ENCODE measurements around the gene MEP1B.

The MEP1B gene

DNA sequence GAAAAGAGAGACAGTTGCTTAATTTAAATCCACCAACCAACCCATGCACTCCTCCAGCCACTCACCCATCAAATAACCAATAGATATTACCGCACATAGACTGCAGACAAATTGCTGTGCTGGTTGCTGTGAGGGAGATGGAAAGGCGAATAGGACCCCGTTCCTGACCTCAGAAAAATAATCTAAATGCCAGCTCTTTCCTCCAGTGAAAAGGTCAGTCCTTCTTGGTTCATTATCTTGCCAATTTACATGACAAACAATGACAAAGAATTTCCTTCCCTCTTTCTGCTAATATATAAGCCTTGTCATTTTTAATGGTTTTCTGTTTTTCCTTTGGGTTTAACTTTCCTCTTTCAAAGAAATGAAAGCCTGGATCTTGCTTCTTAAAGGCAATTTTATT lies 61.6 kb downstream of the MEP1B start:
- Histone ChIP-seq H3K36me3 (ENCODE audit: insufficient read depth, low read length) (no peaks in the 10 kb centered on the region), H3K4me3 (no peak overlapping the region), H3K9ac (ENCODE audit: insufficient read length) (no peak overlapping the region), H3K27ac (no peak overlapping the region), H3K9me3 (ENCODE audit: low read depth, low read length) (no peaks in the 10 kb centered on the region)
- TF ChIP-seq FOXP2 (optimal IDR thresholded peaks at IDR 0.05; ENCODE audit: control extremely low read depth, extremely low read length, insufficient read depth) = no peak
- no peak for TF ChIP-seq POLR2AphosphoS5 (IDR thresholded peaks at IDR 0.05; ENCODE audit: borderline replicate concordance, low read depth, low read length)
- no peak for DNase-seq (ENCODE audit: low read depth, low spot score)

DNA sequence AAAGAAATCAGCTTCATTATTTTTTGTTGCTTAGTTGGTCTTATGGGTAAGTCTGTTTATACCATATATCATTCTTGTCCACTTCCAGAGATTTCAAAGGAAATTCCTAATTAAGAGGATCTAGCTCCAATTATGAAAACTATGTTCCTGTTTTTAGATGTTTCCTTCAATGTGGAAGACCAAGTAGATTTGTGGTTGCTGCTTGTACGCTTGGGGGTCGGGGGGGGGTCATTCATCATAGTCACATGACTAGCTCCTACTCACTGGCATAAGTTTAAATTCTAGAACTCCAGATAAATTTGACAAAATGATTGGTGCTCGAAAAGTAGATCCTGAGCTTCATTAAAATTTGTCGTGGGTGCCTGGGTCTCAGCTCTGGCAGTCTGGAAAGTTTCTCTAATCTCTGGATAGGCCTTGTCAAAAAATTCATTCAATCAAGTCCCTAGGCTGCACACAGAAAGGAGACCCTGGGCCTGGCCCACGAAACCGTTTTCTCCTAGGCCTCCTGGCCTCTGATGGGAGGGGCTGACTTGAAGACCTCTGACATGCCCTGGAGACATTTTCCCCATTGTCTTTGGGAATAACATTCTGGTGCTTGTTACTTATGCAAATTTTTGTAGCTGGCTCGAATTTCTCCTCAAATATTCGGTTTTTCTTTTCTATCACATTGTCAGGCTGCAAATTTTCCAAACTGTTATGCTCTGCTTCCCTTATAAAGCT lies 62.5 kb downstream of the MEP1B start:
- Histone ChIP-seq H3K4me3 (no peak overlapping the region), H3K9ac (ENCODE audit: insufficient read length) (no peak overlapping the region), H3K36me3 (ENCODE audit: insufficient read depth, low read length) (no peaks in the 10 kb centered on the region), H3K9me3 (ENCODE audit: low read depth, low read length) (no peaks in the 10 kb centered on the region), H3K27ac (no peak overlapping the region)
- no peak for TF ChIP-seq EZH2 (IDR thresholded peaks at IDR 0.05)
- DNase-seq (ENCODE audit: low read depth, low spot score) = no peak

DNA sequence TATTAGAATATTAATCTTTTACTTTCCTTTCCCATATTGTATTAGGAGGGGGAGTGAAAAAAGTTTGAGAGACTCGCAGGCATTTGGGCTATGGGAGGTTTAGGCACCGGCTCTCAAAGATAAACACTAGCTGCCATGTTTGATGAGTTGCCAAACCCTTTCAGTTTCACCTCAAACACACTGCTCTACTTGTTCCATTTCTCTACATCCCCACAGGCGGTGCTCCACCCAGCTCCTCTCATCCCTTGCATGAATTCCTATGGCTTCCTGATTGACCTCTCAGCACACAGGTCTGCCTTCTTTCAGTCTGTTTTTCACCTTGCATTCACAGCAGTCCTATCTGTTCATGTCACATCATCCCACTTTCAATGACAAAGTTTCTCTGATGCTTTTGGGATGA lies 65.7 kb downstream of the MEP1B start:
- TF ChIP-seq POLR2AphosphoS5 (IDR thresholded peaks at IDR 0.05; ENCODE audit: borderline replicate concordance, low read depth, low read length) (no peak), EZH2 (IDR thresholded peaks at IDR 0.05) (no peak), FOXP2 (optimal IDR thresholded peaks at IDR 0.05; ENCODE audit: control extremely low read depth, extremely low read length, insufficient read depth) (no peak)
- H3K9ac ChIP-seq (ENCODE audit: insufficient read length) = no peak overlapping the region

DNA sequence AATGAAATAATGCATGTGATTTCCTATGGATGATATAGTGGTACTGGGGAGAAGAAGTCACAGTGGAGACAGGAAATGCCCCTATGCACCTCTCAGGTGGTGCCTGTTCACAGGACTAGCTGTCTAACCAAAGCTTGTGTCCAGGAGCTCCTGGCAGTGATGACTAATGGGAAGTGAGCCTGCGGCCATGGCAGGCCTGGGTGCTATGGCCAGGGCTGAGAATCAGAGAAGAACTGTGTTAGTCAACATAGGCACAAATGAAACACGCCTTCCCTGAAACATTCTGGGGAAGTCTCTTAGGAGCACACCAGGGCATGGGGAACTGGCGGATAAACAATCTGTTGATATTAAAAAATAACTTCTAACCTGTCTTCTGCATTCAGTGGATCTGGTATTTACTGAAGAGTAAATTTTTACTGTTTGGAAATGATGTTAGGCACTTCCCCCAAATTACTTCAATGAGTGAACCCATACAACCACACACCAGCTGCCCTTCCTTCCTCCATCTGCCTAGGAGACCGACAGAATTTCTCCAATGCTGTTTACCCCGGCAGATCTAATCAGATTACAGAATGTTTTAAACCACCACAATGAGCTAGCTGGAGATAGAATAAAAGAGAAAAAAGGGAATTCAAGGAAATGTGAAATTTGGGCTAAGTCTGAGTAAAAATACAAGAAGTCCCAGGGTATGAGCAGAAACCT lies 67.4 kb downstream of the MEP1B start:
- Histone ChIP-seq H3K36me3 (ENCODE audit: insufficient read depth, low read length) (no peaks in the 10 kb centered on the region), H3K4me3 (no peak overlapping the region)
- TF ChIP-seq EZH2 (IDR thresholded peaks at IDR 0.05) (no peak), FOXP2 (optimal IDR thresholded peaks at IDR 0.05; ENCODE audit: control extremely low read depth, extremely low read length, insufficient read depth) (no peak), POLR2AphosphoS5 (IDR thresholded peaks at IDR 0.05; ENCODE audit: borderline replicate concordance, low read depth, low read length) (no peak)

More for the DNA sequence above, 65.7 kb downstream of the MEP1B start:
- Histone ChIP-seq H3K4me3 (no peak overlapping the region), H3K9me3 (ENCODE audit: low read depth, low read length) (no peaks in the 10 kb centered on the region), H3K27ac (no peak overlapping the region), H3K36me3 (ENCODE audit: insufficient read depth, low read length) (no peaks in the 10 kb centered on the region)
- no peak for DNase-seq (ENCODE audit: low read depth, low spot score)

DNA sequence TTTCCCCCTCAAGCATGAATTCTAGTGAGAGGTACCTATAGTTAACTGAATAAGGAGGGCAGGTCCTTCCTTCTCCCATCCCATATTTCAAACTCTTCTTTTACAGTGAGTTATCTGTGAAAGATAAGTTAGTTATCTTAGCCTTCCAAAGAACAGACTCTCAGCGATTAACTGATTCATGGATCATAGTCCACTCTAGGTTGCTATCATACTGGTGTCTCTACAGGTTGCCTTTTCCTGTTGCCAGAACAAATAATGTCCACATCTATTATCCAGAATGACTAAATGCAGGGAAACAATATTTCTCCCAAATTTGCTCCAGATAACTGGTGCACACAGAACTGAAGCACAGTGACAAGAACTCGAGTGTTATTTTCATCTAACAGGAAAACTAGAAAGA lies 68.3 kb downstream of the MEP1B start:
- H3K27ac ChIP-seq = no peak overlapping the region
- DNase-seq (ENCODE audit: low read depth, low spot score) = no peak
- H3K36me3 ChIP-seq (ENCODE audit: insufficient read depth, low read length) = no peaks in the 10 kb centered on the region
- no peaks in the 10 kb centered on the region for H3K9me3 ChIP-seq (ENCODE audit: low read depth, low read length)
- no peak for TF ChIP-seq EZH2 (IDR thresholded peaks at IDR 0.05)
- TF ChIP-seq FOXP2 (optimal IDR thresholded peaks at IDR 0.05; ENCODE audit: control extremely low read depth, extremely low read length, insufficient read depth) = no peak
- TF ChIP-seq POLR2AphosphoS5 (IDR thresholded peaks at IDR 0.05; ENCODE audit: borderline replicate concordance, low read depth, low read length) = no peak
- no peak overlapping the region for H3K9ac ChIP-seq (ENCODE audit: insufficient read length)
- no peak overlapping the region for H3K4me3 ChIP-seq

More for the DNA sequence above, 67.4 kb downstream of the MEP1B start:
- no peak overlapping the region for H3K27ac ChIP-seq
- no peak for DNase-seq (ENCODE audit: low read depth, low spot score)
- no peaks in the 10 kb centered on the region for H3K9me3 ChIP-seq (ENCODE audit: low read depth, low read length)
- H3K9ac ChIP-seq (ENCODE audit: insufficient read length) = no peak overlapping the region

DNA sequence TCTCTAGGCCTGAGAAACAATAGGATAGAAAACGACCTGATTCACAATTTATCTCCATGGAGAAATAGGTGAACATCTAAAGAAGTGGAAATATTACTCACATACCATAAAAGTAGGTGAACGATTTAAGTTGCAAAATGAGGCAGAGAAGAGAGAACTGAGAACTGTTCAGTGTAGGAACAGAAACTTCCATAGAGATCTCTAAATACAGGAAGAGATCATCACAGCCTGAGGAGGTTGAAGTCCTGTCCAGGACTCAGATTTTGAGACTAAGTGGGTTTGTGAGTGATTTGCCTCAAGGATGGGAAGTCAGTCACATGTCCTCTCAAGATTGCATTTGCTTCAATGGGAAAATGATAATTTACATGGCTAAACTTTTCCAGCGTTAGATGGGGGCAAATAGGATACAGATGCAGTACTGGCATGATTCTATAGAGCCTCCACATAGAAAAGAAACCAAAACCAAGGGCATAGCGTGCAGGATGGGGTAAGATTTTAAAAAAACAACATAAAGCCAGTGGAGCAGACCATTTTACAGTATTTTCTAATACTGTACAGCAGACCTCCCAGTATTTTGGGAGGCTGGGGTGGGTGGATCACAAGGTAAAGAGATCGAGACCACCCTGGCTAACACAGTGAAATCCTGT lies 68.8 kb downstream of the MEP1B start:
- no peaks in the 10 kb centered on the region for H3K9me3 ChIP-seq (ENCODE audit: low read depth, low read length)
- no peak for DNase-seq (ENCODE audit: low read depth, low spot score)
- no peak overlapping the region for H3K4me3 ChIP-seq
- H3K36me3 ChIP-seq (ENCODE audit: insufficient read depth, low read length) = no peaks in the 10 kb centered on the region
- no peak overlapping the region for H3K9ac ChIP-seq (ENCODE audit: insufficient read length)
- H3K27ac ChIP-seq = no peak overlapping the region
- TF ChIP-seq POLR2AphosphoS5 (IDR thresholded peaks at IDR 0.05; ENCODE audit: borderline replicate concordance, low read depth, low read length) (no peak), EZH2 (IDR thresholded peaks at IDR 0.05) (no peak), FOXP2 (optimal IDR thresholded peaks at IDR 0.05; ENCODE audit: control extremely low read depth, extremely low read length, insufficient read depth) (no peak)

DNA sequence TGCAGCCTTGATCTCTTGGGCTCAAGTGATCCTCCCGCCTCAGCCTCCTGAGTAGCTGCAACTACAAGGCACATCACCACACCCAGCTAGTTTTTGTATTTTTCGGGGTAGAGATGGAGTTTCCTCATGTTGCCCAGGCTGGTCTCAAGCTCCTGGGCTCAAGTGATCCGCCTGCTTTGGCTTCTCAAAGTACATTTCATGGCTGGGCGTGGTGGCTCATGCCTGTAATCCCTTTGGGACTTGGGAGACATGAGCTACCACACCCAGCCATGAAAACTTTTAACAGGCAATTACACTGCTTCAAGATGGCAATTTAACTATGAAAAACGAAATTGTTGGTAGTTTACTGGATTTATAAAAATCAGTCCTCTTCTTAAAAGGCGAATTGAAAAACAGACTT lies 69.7 kb downstream of the MEP1B start:
- DNase-seq (ENCODE audit: low read depth, low spot score) = no peak
- H3K36me3 ChIP-seq (ENCODE audit: insufficient read depth, low read length) = no peaks in the 10 kb centered on the region
- H3K27ac ChIP-seq = no peak overlapping the region
- H3K9ac ChIP-seq (ENCODE audit: insufficient read length) = no peak overlapping the region
- TF ChIP-seq POLR2AphosphoS5 (IDR thresholded peaks at IDR 0.05; ENCODE audit: borderline replicate concordance, low read depth, low read length) (no peak), FOXP2 (optimal IDR thresholded peaks at IDR 0.05; ENCODE audit: control extremely low read depth, extremely low read length, insufficient read depth) (no peak)
- no peaks in the 10 kb centered on the region for H3K9me3 ChIP-seq (ENCODE audit: low read depth, low read length)
- no peak overlapping the region for H3K4me3 ChIP-seq

DNA sequence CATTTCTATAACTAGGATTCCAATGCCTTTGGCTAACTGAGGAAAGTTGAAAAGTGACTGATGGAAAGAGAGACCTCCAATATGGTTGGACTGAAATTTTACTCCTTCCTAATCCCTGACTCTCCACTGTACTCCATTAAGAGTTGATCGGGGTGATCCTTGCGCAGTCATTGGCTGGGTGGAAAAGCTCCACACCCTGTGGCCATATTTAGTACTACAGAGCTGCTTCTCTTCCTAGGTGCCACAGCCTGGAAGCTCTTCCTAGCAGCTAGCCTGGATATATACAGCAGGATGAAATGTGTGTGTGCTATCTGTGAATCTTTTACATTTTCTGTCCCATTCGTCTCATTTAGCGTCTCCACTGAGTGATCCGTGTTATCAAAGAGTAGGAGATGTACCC lies 71.2 kb downstream of the MEP1B start:
- no peak overlapping the region for H3K9ac ChIP-seq (ENCODE audit: insufficient read length)
- H3K36me3 ChIP-seq (ENCODE audit: insufficient read depth, low read length) = no peaks in the 10 kb centered on the region
- no peak overlapping the region for H3K4me3 ChIP-seq
- H3K9me3 ChIP-seq (ENCODE audit: low read depth, low read length) = no peaks in the 10 kb centered on the region
- no peak for TF ChIP-seq POLR2AphosphoS5 (IDR thresholded peaks at IDR 0.05; ENCODE audit: borderline replicate concordance, low read depth, low read length)
- no peak for TF ChIP-seq EZH2 (IDR thresholded peaks at IDR 0.05)
- no peak for TF ChIP-seq FOXP2 (optimal IDR thresholded peaks at IDR 0.05; ENCODE audit: control extremely low read depth, extremely low read length, insufficient read depth)
- H3K27ac ChIP-seq = no peak overlapping the region
- DNase-seq (ENCODE audit: low read depth, low spot score) = no peak

Data from SK-N-MC (cell line).